ENCODE data around the gene TPCN1. TPM values are rescaled to one million over a fixed set of nuclear protein-coding genes. Genes with fewer than 3 reads are reported as not detected.

Gene TPCN1
- total RNA-seq, 1 donor from 2014 or later = 8.2 TPM

DNA sequence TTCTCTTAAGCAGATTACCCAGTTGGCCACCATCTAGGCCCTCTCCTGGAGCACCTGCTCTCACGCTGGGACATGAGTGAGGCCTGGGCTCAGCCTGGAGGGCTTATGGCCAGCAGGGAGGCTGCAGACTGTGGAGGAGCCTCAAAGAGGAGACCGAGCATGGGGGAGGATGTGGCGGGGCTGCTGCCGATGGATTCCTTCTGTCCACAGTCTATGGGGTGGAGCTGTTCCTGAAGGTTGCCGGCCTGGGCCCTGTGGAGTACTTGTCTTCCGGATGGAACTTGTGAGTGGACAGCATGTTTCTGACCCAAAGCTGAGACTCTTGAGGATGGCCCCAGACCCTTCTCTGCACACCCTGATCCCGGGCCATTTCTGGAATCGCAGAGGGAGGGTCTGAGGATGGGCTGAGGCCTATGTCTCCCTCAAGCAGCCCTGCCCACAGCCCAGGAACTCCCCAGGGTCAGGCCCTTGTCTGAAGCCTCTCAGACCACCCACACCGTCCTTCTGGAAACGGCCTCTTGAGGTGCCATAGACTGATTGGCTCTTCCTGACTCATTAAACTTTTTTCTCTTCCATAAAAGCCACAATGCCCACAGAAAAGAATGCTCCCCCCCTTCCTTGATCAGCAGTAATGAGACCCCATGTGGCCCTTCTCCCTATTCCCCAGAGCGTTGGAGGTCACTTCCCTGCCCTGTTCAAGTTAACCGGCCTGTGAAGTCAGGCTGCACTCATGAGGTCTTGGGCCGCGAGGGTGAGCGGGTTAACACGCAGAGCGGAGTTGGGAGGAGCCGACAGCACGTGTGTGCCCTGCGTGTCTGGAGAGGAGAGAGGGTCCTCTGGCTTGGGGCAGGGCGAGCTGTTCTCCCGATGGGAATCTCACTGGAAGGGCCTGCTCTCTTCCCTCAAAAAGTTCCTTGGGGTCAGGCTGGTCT, 64.7 kb downstream of the TPCN1 start:
- no peak for DNase-seq (ENCODE audit: low read depth, low spot score)

DNA sequence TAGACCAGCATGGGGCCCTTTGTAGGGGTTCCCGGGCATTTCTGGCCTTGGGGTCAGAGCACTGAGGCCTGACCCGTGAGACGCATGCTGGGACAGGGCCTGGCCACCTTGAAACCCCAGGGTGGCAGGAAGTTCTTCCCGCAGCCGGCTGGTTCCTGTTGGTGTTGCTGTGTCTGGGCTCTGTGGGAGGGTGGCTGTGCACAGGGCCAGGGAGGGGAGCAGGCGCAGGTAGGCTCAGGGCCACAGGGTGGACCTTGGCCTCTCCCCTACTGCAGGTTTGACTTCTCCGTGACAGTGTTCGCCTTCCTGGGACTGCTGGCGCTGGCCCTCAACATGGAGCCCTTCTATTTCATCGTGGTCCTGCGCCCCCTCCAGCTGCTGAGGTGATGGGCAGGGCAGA, 65.4 kb downstream of the TPCN1 start:
- DNase-seq (ENCODE audit: low read depth, low spot score) = no peak

DNA sequence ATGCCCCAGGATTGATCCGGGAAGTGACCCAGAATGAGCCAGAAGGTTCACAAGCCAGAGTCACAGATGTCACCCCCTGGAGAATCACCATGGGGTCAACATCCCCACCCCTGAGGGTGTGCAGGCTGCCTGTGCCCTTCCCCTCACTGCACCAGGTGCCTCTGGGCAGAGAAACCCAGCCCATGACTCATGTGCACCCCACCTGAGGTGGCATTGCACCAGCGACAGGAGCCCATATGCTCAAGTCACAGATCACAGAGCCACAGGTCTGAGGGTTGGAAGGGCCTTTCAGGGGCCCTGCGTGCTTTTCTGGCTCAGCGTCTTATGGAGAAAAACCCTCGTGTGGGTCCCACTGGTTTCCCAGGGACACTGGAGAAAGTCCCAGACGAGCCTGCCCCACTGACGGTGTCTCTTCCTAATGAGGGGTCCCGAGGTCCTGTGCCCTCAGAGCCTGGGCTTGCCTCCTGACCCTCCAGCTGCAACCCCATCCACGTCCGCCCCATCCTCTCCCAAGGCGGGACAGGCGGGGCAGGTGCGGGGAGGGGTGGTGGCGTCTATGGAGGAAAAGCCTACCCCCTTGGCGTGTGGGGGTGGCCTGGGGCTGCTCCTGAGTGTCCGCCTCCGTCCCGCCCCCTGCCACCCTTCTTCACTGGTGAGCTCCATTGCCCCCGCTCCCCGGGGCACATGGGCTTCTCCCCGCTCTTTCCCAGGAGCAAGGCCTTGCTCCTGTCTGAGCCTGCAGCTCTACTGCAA, 66.1 kb downstream of the TPCN1 start:
- DNase-seq (ENCODE audit: low read depth, low spot score) = no peak

DNA sequence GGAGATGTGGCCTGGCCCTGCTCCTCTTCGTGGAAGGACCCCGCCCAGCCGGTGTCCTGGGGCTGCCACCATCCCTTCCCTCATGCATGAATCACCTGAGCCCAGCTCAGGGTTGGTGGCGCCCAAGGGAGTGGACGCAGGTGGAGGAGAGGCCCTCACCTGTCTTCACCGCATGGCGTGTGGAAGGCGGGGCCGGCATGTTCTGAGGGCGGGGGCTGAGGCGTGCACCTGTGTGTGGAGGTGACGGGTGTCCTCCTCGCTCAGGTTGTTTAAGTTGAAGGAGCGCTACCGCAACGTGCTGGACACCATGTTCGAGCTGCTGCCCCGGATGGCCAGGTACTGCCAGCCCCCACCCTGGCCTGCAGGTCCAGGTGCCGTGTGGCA, 66.6 kb downstream of the TPCN1 start:
- no peak for DNase-seq (ENCODE audit: low read depth, low spot score)

DNA sequence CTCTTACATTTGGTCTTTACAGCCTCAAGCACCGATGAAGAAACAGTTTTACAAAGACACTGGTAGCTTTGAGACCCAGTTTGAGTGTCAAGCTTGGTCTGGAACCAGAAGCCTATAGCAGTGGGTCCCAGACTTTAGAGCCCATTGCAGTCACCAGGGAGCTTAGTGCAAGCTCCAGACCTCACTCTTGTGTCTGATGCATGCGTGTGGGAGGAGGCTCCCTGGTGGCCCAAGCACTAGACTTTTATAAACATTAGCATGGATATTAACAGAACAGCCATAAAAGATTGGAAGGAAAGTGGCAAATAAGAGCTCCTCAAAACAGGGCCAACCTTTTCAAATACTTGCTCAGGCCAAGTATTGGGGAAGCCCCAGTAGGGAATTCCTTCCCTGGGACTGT, 68.1 kb downstream of the TPCN1 start:
- DNase-seq (ENCODE audit: low read depth, low spot score) = no peak

DNA sequence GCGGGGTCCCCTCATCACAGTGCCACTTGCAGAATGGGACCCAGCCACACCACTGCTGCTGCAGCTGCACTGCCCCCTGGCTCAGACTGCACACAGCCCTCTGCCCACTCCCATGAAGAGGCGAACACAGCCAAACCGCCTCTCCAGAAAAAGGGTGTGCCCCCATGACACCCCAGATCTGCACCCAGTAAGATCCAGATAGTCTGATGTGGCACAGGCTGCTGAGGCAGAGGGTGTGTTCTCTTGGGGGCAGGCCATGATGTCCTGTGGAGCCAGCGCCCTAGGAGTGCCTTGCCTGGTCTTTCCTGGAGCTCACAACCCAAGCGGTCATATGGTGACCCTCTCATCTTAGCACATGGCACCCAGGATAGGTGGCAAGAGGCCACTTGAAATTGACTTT, 69.2 kb downstream of the TPCN1 start:
- DNase-seq (ENCODE audit: low read depth, low spot score) = no peak

DNA sequence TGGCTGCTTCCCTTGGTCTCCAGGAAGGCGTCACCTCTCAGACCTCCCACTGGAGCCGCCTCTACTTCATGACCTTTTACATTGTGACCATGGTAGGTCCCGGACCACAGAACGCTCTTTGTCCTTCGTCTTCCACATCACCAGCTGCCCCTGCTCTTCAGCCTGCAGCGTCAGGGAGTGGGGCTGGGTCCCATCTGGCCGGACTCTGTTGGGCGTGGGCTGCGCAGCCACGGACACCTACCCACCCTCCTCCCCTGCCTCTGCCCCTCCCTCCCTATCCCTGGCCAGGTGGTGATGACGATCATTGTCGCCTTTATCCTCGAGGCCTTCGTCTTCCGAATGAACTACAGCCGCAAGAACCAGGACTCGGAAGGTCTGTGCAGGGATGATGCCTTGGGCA, 70.3 kb downstream of the TPCN1 start:
- no peak for DNase-seq (ENCODE audit: low read depth, low spot score)

DNA sequence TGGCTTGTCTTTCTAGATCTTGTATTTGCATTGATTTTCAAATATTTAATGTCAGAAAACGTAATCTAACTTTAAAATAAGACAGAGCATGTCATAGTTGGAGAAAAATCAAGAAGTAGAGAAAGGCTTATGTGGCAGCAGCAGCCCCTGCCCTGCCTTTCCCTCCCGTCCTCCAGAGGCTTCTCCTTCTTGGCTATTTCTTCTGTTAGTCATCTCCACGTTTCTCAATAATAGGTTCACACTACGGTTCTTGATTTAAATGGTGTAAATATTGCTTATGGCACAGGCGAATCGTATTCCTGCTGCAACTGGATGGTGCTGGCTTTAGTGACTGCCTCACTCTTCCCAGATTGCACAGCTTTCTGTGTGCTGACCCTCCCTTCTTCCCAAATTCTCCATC, 70.8 kb downstream of the TPCN1 start:
- no peak for DNase-seq (ENCODE audit: low read depth, low spot score)

DNA sequence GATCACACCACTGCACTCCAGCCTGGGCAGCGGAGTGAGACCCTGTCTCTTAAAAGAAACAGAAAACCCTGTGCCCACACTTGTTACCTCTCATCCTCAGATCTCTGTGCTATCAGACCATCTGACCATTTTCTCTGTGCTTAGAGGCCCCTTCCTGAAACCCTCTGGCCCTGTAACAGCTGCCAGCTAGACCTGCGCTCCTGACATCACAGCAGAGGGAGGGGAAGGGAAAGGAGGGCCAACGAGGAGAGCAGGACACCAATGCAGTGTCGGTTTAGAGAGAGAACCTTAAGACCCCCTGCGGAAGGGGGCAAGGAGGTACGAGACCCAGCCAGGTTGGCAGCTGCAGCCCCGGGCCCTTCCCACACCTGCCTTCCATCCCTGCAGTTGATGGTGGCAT, 71.3 kb downstream of the TPCN1 start:
- no peak for DNase-seq (ENCODE audit: low read depth, low spot score)

DNA sequence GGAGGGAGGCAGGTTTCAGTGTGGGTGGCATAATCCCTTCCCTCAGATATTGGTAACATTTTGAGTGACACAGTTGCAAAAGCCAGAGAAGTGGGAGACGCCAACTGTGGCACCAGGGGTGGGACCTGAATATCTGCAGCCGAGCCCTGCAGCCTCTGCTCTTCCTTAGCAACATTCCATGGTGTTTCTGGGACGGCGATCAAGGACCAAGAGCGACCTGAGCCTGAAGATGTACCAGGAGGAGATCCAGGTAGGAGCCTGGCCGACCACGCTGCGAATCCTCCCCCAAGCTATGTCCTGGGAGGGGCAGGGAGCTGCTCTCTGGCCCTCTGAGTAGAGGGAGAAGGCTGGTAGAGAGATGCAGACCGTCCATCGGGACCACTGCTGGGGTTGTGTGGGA, 71.8 kb downstream of the TPCN1 start:
- DNase-seq (ENCODE audit: low read depth, low spot score) = no peak

DNA sequence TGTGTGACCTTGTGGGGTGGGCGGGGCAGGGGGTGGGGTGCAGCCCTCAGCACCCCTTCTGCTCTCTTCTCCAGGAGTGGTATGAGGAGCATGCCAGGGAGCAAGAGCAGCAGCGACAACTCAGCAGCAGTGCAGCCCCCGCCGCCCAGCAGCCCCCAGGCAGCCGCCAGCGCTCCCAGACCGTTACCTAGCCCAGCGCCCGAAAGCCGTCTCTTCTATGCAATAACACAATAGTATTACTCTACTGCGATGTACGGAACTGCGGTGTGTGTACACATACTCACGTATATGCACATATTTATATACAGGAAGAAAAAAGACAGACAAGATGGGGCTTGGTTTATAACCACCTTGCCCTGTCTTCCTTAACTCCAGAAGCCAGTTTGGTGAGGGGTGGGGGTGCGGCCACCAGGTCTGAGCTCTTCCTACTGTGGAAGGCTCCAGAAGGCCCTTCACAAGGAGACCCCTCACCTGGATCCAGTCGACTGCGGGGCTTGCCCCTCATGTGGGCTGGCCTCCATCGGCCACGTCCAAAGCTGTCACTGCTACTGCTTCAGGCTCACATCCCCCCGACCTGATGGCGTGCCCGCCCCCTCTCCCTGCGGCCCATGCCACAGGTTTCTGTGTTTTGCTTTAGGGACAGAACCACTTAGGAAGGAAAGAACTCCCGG, 74.8 kb downstream of the TPCN1 start:
- DNase-seq (ENCODE audit: low read depth, low spot score) = no peak

DNA sequence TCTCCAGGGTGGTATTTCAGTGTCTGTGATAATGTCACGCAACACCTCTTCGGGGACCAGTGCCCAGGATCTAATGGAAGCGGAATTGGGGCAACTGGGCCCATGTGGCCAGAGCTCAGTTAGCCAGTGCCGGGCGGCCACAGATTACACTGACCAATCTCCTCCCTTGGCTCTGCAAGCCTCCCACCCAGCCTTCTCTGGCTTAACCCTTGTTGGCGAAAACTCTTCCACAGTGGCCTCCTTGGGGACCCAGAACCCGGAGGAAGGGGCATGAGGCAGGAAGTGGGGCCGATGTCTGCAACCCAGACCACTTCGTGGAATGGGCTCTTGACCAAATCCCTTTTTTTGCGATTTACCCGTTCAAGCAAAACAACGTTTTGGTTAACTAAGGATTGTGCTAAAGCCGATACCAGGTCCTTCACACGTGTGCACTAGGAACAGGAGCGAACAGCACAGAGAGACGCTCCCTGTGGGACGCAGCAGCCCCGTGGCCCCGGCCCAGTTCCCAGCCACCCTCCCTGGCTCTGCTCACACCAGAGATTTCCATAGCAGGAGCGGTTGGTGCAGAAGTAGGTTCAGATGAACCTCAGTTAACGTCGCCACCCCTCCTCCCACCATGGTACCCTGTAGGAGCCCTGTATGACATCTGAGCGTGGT, 75.4 kb downstream of the TPCN1 start:
- DNase-seq (ENCODE audit: low read depth, low spot score) = no peak

DNA sequence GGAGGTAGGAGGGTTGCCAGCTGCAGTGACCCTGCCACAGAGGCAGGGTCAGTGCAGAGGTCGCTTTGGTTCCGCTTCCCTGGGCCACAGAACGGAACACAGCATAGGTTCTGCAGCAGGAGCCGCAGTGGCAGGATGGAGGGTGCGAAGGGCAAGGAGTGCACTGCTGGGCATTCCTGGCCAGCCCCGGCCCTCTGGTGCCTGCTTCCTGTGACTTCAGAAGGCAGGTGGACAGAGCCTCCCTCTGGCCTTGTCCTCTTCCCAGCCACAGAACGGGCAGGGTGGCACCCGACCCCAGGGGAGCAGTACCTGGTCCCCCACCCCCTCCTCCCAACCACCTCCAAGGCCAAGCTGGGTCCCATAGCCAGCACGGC, 75.9 kb downstream of the TPCN1 start:
- no peak for DNase-seq (ENCODE audit: low read depth, low spot score)

DNA sequence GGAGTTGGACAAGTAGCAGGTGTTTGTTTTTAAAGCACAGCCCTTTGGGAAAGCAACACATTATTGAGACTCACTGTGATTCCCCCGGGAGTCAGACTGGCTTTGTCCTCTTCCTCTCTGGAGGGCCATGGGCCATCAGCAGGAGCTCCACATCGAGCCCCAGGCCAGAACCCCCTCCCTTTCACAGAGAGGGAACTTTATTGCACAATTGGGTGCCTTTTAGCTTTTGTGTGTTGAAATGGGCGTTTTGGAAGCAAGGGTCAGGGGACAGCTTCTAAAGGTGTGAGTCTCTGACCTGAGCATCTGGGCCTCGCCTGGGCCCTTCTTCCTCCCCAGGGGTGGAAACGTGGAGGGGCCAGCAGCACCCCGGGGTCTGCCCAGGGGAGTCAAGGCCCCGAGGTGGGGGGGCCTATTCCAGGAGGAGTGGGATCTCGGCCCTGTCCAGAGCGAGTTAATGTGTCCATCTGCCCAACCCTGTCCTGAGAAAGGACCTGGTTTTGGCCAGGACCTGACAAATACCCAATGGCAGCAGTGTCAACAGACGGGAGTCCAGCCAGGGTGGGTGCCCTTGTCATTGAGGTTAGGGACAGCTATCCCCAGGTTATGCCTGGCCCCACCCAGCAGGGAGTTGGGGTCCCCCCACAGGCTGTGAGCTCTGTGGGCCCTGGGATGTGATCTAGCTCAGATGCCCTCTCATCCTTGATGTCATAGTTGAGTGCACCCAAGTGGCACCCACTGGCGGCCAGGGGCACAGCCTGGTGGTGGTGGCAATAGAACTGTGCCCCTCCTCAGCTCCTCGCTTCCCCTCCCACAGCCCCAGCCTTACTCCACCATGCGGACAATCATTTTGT, 76.6 kb downstream of the TPCN1 start:
- DNase-seq (ENCODE audit: low read depth, low spot score) = no peak

DNA sequence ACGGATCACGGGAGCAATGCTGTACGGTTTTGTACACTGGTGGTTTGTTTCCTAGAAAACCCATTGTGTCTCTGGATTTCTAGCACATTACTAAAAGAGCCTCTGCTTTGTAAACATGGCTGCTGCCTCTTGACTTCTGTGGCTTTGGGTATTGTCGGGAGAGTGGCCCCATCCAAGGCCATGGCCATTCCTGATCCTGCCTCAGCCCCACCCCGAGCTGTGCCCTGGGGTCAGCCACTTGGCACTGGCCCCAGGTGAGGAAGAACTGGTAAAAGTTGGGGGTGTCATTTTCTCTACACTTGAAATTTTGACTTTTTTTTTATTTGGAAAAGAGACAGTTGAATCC, 77.2 kb downstream of the TPCN1 start:
- no peak for DNase-seq (ENCODE audit: low read depth, low spot score)

DNA sequence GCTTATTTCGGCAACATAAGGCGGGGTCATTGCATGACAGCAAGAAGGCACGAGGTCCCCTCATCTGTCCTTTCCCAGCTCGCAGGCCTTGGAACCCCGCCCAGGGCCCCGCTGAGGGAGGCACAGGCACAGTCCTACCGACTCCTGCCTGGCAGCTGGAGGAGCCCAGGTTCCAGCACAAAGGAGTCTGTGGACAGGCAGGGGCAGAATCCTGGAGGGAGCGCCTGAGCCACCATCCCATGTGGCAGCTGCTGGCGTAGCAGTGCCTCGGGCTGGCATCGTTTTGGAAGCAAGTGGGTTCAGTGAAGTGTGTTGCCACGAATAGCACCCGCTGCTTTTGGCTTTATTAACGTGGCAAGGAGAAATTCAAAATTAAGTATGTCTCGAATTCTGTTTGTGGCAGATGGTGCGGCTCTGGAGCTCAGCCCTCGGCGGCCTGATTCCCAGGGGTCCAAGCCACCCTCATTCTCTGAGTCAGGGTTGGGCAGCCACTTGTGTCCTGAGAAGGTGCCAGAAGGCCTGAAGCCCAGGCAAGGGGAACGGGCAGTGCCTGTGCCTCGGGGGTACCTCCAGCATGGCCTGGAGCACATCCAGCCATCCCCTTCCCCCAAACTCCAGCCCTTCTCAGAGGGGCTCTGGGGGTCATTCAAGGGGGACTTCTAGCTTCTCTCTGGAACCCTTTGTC, 77.7 kb downstream of the TPCN1 start:
- no peak for DNase-seq (ENCODE audit: low read depth, low spot score)

DNA sequence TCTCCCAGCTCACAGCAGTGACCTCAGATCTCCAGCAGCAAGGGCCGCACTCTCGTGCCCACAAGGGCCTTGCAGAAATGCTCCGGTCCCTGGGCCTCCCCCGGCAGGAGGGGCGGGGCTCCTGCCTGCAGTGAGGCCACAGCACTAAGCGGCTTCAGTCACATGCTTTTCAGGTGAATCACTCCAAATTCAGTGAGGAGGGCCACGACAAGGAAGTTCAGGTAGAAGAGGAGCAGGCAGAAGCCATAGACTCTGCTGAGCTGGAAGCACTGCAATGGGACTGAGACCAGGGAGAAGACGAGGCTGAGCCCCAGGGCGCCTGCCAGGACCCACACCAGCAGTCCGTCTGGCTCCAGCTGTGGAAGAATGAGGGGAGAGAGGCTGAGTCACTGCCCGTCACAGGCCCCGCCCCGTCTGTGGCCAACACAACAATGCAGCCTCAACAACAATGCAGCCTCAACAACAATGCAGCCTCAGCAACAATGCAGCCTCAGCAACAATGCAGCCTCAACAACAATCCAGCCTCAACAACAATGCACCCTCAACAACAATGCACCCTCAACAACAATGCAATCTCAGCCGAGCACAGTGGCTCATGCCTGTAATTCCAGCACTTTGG, 78.5 kb downstream of the TPCN1 start:
- peak; percentile 41 for DNase-seq (ENCODE audit: low read depth, low spot score)

DNA sequence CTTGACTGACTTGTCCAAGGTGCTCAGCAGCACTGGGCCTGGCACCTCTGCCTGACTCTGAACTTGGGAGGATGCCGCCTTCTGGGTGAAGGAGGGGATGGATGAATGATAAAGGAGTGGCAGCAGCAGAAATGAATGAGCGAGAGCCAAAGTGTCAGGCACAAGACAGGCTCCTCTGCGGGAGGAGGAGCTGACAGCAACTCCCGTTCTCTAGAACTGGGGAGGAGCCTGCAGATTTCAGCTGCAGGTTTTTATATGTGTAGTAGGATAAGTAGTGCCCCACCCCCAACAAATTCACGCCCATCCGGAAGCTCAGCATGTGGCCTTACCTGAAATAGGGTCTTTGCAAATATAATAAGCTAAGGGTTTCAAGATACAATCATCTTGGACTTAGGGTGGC, 80.5 kb downstream of the TPCN1 start:
- no peak for DNase-seq (ENCODE audit: low read depth, low spot score)

DNA sequence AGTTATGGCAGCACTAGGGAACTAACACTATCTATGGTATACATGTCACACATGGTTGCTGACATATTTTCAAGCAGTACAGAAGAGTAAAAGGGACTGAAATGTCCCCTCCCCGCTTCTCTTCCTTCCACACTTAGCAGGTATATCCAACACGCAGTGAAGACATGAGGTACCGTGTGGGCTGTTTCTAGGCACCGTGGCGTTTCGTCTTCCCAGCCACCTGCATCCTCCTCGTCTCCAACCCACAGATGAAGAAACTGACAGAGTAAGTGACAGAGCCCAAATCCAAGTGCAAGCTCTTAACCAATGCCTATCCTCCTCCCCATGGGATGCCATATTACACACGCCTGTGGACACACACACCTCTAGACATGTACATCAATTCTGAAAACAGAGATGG, 81.2 kb downstream of the TPCN1 start:
- no peak for DNase-seq (ENCODE audit: low read depth, low spot score)
